Stimulated activated CD4-positive, alpha-beta T cell treated with anti-CD3 and anti-CD28 coated beads, Interleukin-2, amount 100 ng/mL, for 4 hours (primary cell): ENCODE results near the gene ZNF385D.

Source experiments
- DNase-seq: peaks from one replicate; pipeline ENCODE4 v3.0.0-alpha.2; 2020; ENCODE audit warnings: low read depth

Gene ZNF385D

GRCh38 chr3:21377071-21377769 lies 373.8 kb downstream of the ZNF385D start:
- no peak for DNase-seq

GRCh38 chr3:21372316-21372715 lies 378.7 kb downstream of the ZNF385D start:
- no peak for DNase-seq
